Thyroid gland (tissue), 4 donors: Measurements from ENCODE around the gene COG7.

Experiments
- POLR2A ChIP-seq, 2 donors: fragments of 450-650 bp; IDR thresholded peaks; one replicate each; pipeline ENCODE4 v1.6.1; 2017; ENCODE audit warnings: antibody characterized with exemption in 2 of 2, mild to moderate bottlenecking in 2 of 2, moderate library complexity in 1 of 2
- TF ChIP-seq, protein P1 (sequence below), 6 experiments: fragments of 200-600 bp in 3 of 6; fragments of 450-650 bp in 3 of 6; sonication (generic) in 3 of 6; IDR thresholded peaks; one replicate each; pipeline ENCODE4 v1.5.1; 2016 to 2019; ENCODE audit warnings: antibody characterized with exemption in 6 of 6, mild to moderate bottlenecking in 2 of 6, inconsistent platforms in 1 of 6, moderate library complexity in 1 of 6

DNA sequence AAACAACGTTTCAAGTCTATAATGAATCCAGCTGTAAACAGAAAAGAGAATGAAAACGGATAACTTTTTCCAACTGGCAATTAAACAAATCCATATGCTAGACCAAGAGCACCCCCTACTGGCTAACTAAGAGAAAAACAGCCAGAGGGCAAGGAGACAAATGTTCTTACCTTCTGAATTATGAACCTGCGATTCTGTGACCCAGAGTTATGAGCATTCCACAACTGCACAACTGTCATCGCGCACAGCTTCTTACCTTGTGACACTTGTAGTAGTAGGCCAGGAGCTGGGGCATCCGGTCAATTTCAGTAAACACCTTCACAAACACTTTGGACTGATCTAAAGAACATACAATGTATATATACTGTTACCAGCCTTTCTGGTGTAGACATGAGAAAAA lies 18.6 kb downstream of the COG7 start:
- TF ChIP-seq, protein P1, sequence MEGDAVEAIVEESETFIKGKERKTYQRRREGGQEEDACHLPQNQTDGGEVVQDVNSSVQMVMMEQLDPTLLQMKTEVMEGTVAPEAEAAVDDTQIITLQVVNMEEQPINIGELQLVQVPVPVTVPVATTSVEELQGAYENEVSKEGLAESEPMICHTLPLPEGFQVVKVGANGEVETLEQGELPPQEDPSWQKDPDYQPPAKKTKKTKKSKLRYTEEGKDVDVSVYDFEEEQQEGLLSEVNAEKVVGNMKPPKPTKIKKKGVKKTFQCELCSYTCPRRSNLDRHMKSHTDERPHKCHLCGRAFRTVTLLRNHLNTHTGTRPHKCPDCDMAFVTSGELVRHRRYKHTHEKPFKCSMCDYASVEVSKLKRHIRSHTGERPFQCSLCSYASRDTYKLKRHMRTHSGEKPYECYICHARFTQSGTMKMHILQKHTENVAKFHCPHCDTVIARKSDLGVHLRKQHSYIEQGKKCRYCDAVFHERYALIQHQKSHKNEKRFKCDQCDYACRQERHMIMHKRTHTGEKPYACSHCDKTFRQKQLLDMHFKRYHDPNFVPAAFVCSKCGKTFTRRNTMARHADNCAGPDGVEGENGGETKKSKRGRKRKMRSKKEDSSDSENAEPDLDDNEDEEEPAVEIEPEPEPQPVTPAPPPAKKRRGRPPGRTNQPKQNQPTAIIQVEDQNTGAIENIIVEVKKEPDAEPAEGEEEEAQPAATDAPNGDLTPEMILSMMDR (IDR thresholded peaks at IDR 0.05) = peak; percentile 80 to 96 (median 86)
- TF ChIP-seq POLR2A (IDR thresholded peaks at IDR 0.05) = no peak
